ENCODE measurements around the gene SENP1.
A peak's percentile ranks its signal among the peaks of the same experiment; 100 is the strongest.

SENP1 gene

DNA sequence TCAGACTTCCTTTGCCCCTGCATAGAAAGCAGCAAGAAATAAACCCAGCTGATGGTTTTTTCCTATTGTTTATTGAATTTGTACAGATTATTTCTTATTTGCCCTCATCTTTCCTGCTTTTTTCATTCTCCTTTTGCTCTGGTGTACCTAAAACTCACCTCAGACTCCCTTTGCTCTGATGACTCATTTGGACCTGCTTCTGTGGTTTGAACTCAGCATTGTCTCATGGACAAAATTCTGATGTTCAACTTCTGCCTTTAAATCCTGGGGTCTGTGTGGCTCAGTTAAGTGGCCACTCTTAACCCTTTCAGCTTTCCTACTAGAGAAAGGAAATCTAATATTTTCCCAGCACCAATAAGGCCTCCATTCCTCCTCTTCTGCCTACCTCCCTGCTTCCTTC lies 3.5 kb upstream of the SENP1 start:
- Histone ChIP-seq H3K9me3 (ENCODE audit: control insufficient read depth, low read depth, low read length) (no peaks in the 10 kb centered on the region), H3K4me1 (ENCODE audit: control insufficient read depth, low read depth, low read length) (peaks cover 13% of the 10 kb centered on the region), H3K27me3 (ENCODE audit: control insufficient read depth, insufficient read depth, low read length) (peaks cover 4% of the 10 kb centered on the region), H3K27ac (ENCODE audit: low read length) (no peak overlapping the region), H3K9ac (ENCODE audit: low read length) (no peak overlapping the region), H3K36me3 (ENCODE audit: control insufficient read depth, low read depth, low read length) (no peaks in the 10 kb centered on the region), H3K4me3 (ENCODE audit: low read length) (no peak overlapping the region)

DNA sequence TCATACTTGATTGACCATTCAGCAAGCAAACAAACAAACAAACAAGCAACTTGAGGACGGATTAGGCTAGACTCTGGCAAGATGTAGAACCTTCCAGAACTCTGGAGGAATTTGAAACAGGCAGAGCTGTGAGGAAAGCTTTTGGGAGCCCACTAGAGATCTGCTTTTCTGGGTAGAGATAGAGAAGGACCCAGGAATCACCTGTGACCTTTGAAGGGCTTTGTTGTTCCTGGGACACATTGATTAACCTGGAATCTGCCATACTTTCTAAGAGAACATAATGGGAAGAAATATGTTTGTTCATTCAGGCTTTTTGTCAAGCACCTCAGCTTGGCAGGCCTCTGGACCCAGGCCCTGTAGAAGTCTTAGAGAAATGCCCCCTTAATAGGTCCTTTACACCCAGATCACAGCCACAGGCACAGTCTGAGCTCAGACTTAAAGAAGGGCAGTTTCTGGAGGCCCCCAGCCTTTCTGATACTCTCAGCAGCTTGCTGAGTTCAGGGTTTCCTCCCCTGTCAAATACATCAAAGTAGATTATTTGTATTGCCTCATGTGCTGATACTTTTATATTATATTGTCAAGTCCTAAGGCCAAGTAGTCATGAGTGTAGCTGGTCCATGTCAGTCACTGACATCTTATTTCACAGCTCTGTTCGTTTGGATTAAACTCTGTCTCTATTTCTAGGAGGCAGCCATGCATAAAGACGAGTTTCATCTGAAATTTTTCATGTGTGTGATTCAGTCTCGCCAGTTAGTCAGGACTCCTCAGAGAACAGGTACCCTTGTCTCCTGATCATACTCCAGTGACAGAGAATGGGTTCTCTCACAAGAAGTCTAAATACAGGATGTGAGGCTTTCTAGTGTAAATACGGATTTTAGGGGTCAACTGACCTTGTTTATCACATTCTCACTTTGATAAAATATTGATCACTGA lies 1.1 kb upstream of the SENP1 start:
- Histone ChIP-seq H3K4me3 (ENCODE audit: low read length) (peak overlapping the region; percentile 99), H3K9me3 (ENCODE audit: control insufficient read depth, low read depth, low read length) (no peaks in the 10 kb centered on the region), H3K27ac (ENCODE audit: low read length) (peak overlapping the region; percentile 91), H3K9ac (ENCODE audit: low read length) (peak overlapping the region; percentile 87), H3K4me1 (ENCODE audit: control insufficient read depth, low read depth, low read length) (peaks cover 15% of the 10 kb centered on the region), H3K36me3 (ENCODE audit: control insufficient read depth, low read depth, low read length) (no peaks in the 10 kb centered on the region), H3K27me3 (ENCODE audit: control insufficient read depth, insufficient read depth, low read length) (peaks cover 4% of the 10 kb centered on the region)

DNA sequence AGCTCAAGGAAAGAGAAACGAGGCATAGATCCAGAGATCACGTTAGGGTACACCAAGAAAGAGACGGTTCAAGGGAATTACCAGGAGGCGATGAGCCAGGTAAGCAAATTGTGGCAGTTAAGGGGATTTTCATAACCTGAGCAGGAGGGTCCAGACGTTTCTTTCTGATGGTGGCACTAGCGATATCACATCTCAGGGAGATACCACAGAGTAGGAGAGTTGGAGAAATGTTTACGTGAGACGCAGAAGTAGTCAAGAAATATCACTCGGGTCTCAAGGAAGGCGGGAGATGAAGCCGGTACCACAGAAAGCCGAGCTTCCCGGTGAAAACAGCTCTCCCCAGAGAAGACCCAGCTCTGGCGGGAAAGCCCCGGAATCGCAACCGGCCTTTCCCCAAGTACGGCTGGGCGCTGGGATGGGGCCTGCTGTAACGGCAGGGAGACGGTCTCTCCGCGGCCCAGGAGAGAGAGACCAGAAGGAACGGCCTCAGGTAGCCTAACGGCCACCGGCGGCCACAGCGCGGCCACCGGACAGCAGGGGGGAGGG lies 485 bp downstream of the SENP1 start:
- peak overlapping the region; percentile 99 for H3K4me3 ChIP-seq (ENCODE audit: low read length)
- peaks cover 15% of the 10 kb centered on the region for H3K4me1 ChIP-seq (ENCODE audit: control insufficient read depth, low read depth, low read length)
- H3K27me3 ChIP-seq (ENCODE audit: control insufficient read depth, insufficient read depth, low read length): peaks cover 1% of the 10 kb centered on the region
- peak overlapping the region; percentile 87 for H3K9ac ChIP-seq (ENCODE audit: low read length)
- no peaks in the 10 kb centered on the region for H3K36me3 ChIP-seq (ENCODE audit: control insufficient read depth, low read depth, low read length)
- peak overlapping the region; percentile 85 for H3K27ac ChIP-seq (ENCODE audit: low read length)
- no peaks in the 10 kb centered on the region for H3K9me3 ChIP-seq (ENCODE audit: control insufficient read depth, low read depth, low read length)

DNA sequence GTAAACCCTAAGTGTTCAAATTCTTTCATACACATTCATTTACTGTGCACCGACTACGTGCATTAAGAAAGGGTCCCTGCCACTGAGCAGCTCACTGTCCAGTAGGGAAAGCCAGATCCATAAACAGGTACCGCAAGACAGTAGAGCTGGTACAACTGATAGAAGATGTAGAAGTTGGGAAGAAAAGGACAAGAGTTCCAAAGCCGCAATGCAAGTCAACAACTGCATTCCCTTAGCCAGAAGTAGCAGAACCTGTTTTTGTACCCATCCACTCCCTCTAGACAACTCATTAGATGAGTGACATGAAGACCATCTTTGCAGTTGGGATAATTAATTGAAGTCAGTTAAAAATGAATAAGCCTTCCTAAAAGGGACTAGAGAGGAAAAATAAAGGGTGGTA lies 1.3 kb downstream of the SENP1 start:
- Histone ChIP-seq H3K4me1 (ENCODE audit: control insufficient read depth, low read depth, low read length) (peaks cover 15% of the 10 kb centered on the region), H3K27me3 (ENCODE audit: control insufficient read depth, insufficient read depth, low read length) (no peaks in the 10 kb centered on the region), H3K9me3 (ENCODE audit: control insufficient read depth, low read depth, low read length) (no peaks in the 10 kb centered on the region), H3K4me3 (ENCODE audit: low read length) (peak overlapping the region; percentile 99), H3K36me3 (ENCODE audit: control insufficient read depth, low read depth, low read length) (no peaks in the 10 kb centered on the region), H3K9ac (ENCODE audit: low read length) (peak overlapping the region; percentile 87), H3K27ac (ENCODE audit: low read length) (no peak overlapping the region)

DNA sequence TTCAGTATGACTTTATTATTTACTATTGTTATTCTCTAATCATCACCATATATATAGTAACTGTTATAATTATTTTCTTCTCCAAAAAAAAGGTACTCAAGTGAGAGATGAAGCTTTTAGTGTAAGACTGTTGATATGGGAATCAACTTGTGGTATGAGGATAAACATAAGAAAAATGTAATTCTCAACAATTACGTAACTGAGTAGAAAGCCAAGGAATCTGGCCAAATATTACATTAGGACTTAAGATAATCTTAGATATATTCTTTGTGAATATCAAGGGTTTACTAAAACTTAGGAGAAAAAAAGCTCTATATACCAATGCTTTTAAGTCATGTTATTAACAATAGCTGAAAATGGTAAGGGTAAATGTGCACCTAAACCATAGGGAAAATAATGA lies 13.3 kb downstream of the SENP1 start:
- no peaks in the 10 kb centered on the region for H3K27me3 ChIP-seq (ENCODE audit: control insufficient read depth, insufficient read depth, low read length)
- H3K36me3 ChIP-seq (ENCODE audit: control insufficient read depth, low read depth, low read length): peaks cover 43% of the 10 kb centered on the region
- H3K9ac ChIP-seq (ENCODE audit: low read length): no peak overlapping the region
- no peaks in the 10 kb centered on the region for H3K4me1 ChIP-seq (ENCODE audit: control insufficient read depth, low read depth, low read length)
- H3K27ac ChIP-seq (ENCODE audit: low read length): no peak overlapping the region
- no peak overlapping the region for H3K4me3 ChIP-seq (ENCODE audit: low read length)
- H3K9me3 ChIP-seq (ENCODE audit: control insufficient read depth, low read depth, low read length): no peaks in the 10 kb centered on the region

DNA sequence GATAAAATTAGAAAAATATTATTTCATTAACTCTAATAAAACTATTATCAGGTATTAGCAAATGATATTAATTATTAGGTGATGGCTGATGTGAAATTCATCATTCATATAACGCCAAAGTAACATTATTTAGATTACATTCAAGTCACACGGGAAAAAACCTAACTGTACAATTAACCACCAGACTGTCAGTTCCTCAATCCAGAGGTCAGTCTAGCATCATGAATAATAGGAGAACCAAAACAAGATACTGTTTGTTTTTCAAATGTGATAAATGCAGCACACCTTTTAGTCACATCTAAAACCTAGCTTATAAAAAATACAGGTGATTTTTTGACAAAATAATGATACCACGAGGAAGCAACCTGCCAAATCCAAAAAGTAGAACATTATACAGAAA lies 19.6 kb downstream of the SENP1 start:
- no peaks in the 10 kb centered on the region for H3K27me3 ChIP-seq (ENCODE audit: control insufficient read depth, insufficient read depth, low read length)

DNA sequence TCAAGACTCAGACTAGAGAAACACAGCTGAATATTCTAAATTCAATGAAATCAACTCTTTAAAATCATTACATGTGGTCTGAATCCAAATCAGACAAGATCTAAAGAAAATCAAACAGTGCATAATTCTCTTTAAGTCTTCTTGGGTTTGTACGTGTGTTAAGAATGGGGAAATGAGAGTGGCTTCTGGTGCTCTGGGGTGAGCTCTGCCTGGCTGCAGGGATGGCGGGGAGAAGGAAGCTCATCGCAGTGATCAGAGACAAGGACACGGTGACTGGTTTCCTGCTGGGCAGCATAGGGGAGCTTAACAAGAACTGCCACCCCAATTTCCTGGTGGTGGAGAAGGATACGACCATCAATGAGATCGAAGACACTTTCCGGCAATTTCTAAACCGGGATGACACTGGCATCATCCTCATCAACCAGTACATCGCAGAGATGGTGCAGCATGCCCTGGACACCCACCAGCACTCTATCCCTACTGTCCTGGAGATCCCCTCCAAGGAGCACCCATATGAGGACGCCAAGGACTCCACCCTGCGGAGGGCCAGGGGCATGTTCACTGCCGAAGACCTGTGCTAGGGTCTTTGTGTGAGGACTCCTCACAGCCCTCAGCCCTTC lies 20.9 kb downstream of the SENP1 start:
- Histone ChIP-seq H3K4me1 (ENCODE audit: control insufficient read depth, low read depth, low read length) (no peaks in the 10 kb centered on the region), H3K27ac (ENCODE audit: low read length) (no peak overlapping the region), H3K9me3 (ENCODE audit: control insufficient read depth, low read depth, low read length) (no peaks in the 10 kb centered on the region), H3K27me3 (ENCODE audit: control insufficient read depth, insufficient read depth, low read length) (no peaks in the 10 kb centered on the region), H3K36me3 (ENCODE audit: control insufficient read depth, low read depth, low read length) (peaks cover 40% of the 10 kb centered on the region), H3K9ac (ENCODE audit: low read length) (no peak overlapping the region), H3K4me3 (ENCODE audit: low read length) (no peak overlapping the region)

More for the DNA sequence above, 19.6 kb downstream of the SENP1 start:
- no peak overlapping the region for H3K4me3 ChIP-seq (ENCODE audit: low read length)
- no peaks in the 10 kb centered on the region for H3K4me1 ChIP-seq (ENCODE audit: control insufficient read depth, low read depth, low read length)
- no peak overlapping the region for H3K9ac ChIP-seq (ENCODE audit: low read length)
- no peak overlapping the region for H3K27ac ChIP-seq (ENCODE audit: low read length)
- H3K36me3 ChIP-seq (ENCODE audit: control insufficient read depth, low read depth, low read length): peaks cover 39% of the 10 kb centered on the region
- H3K9me3 ChIP-seq (ENCODE audit: control insufficient read depth, low read depth, low read length): no peaks in the 10 kb centered on the region

DNA sequence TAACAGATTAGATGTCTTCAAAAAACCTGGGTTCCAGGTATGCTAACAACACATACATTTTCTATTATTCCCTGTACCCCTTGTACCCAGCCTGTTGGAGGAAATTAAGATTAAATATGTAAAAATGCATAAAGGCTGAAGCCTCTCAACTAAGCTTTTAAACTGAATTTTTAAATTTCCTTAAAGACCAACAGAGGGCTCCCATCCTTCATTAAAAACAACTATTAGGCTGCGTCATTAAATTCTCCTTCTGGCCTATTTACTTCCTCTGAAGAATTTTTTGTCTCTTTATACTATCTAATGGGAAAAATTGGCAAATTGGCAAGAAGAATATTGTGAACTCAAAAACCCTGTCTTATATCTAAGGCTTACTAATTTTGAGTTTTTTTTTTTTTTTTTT lies 21.8 kb downstream of the SENP1 start:
- no peaks in the 10 kb centered on the region for H3K9me3 ChIP-seq (ENCODE audit: control insufficient read depth, low read depth, low read length)
- H3K27ac ChIP-seq (ENCODE audit: low read length): no peak overlapping the region
- H3K27me3 ChIP-seq (ENCODE audit: control insufficient read depth, insufficient read depth, low read length): no peaks in the 10 kb centered on the region
- no peak overlapping the region for H3K4me3 ChIP-seq (ENCODE audit: low read length)
- H3K36me3 ChIP-seq (ENCODE audit: control insufficient read depth, low read depth, low read length): peaks cover 41% of the 10 kb centered on the region
- no peaks in the 10 kb centered on the region for H3K4me1 ChIP-seq (ENCODE audit: control insufficient read depth, low read depth, low read length)
- no peak overlapping the region for H3K9ac ChIP-seq (ENCODE audit: low read length)

DNA sequence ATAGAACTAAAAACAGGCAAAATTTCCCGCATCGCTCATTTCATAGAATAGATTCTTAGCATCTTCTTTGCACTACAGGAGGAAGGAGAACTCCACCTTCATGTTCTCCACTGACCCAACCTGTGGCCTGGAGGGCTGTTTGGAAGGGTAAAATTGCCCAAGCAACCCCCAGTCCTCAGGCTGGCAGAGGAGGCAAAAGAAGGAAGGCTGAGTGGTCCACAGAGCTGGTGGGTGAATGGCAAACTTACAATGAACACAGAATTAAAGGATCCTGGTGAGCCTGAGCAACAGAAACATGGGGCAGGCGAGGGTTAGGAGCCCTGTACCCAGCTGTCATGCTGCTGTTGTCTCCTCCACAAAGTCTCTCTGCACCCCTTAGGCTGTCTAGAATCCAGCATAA lies 25.1 kb downstream of the SENP1 start:
- Histone ChIP-seq H3K9ac (ENCODE audit: low read length) (no peak overlapping the region), H3K4me3 (ENCODE audit: low read length) (no peak overlapping the region), H3K9me3 (ENCODE audit: control insufficient read depth, low read depth, low read length) (no peaks in the 10 kb centered on the region), H3K36me3 (ENCODE audit: control insufficient read depth, low read depth, low read length) (peaks cover 25% of the 10 kb centered on the region), H3K27me3 (ENCODE audit: control insufficient read depth, insufficient read depth, low read length) (no peaks in the 10 kb centered on the region), H3K4me1 (ENCODE audit: control insufficient read depth, low read depth, low read length) (no peaks in the 10 kb centered on the region), H3K27ac (ENCODE audit: low read length) (no peak overlapping the region)

DNA sequence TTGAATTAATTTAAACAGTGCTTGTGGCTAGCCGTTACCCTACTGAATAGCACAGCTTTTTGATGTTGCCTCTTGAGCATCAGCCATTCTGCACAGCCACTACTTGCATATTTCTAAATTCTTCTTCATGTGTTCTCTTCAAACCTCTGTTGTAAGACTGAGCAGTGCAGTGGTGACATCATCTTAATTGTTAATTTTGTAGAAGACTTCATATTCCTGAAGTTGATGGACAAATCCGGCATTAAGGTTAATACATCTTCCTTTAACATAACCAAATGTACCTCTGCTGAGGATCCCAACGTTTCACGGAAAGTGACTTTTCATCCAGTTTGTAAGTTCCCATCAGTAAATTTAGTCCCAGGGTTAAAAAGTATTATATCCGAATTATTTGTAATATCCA lies 25.6 kb downstream of the SENP1 start:
- Histone ChIP-seq H3K9ac (ENCODE audit: low read length) (no peak overlapping the region), H3K27me3 (ENCODE audit: control insufficient read depth, insufficient read depth, low read length) (no peaks in the 10 kb centered on the region), H3K9me3 (ENCODE audit: control insufficient read depth, low read depth, low read length) (no peaks in the 10 kb centered on the region), H3K4me3 (ENCODE audit: low read length) (no peak overlapping the region), H3K27ac (ENCODE audit: low read length) (no peak overlapping the region), H3K4me1 (ENCODE audit: control insufficient read depth, low read depth, low read length) (no peaks in the 10 kb centered on the region), H3K36me3 (ENCODE audit: control insufficient read depth, low read depth, low read length) (peaks cover 25% of the 10 kb centered on the region)

DNA sequence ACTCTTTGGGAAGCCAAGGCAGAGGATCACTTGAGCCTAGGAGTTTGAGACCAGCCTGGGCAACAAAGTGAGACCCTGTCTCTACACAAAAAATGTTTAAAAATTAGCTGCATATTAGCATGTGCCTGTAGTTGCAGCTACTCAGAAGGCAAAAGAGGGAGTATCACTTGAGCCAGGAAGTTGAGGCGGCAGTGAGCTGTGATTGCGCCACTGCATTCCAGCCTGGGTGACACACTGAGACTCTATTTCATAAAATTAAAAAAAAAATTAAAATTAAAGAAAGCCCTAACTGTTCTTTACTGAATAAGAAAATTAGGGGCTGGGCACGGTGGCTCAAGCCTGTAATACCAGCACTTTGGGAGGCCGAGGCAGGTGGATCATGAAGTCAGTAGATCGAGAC lies 27.0 kb downstream of the SENP1 start:
- H3K27me3 ChIP-seq (ENCODE audit: control insufficient read depth, insufficient read depth, low read length): no peaks in the 10 kb centered on the region
- H3K9ac ChIP-seq (ENCODE audit: low read length): no peak overlapping the region
- no peak overlapping the region for H3K4me3 ChIP-seq (ENCODE audit: low read length)
- H3K27ac ChIP-seq (ENCODE audit: low read length): no peak overlapping the region
- H3K36me3 ChIP-seq (ENCODE audit: control insufficient read depth, low read depth, low read length): peaks cover 30% of the 10 kb centered on the region
- H3K9me3 ChIP-seq (ENCODE audit: control insufficient read depth, low read depth, low read length): no peaks in the 10 kb centered on the region
- H3K4me1 ChIP-seq (ENCODE audit: control insufficient read depth, low read depth, low read length): no peaks in the 10 kb centered on the region
